Left colon (tissue), 2 donors: Measurements from ENCODE around the gene CCNY. TPM values are rescaled to one million over a fixed set of nuclear protein-coding genes. Genes with fewer than 3 reads are reported as not detected.

Experiments used
- ATAC-seq: fragments of 200-7000 bp; cut with Tn5 transposase; one replicate; pipeline ENCODE4 v1.9.1; 2020; ENCODE audit warnings: mild to moderate bottlenecking, moderate library complexity
- DNase-seq, 2 donors: peaks; one replicate each; pipeline ENCODE4 v3.0.0-alpha.2; 2020
- intact Hi-C, 2 donors: fragments of 100-400 bp; cut with DNase I in 1 of 2; cut with micrococcal nuclease in 1 of 2; formaldehyde crosslinking; loops; one replicate each; pipeline versions ENCODE4 v1.11.2 to v1.14.0; 2022; cut with DNase I, micrococcal nuclease
- total RNA-seq, 2 donors: library from RNA; stranded (reverse); fragmentation: NEBNext Ultra II Directional; extraction: Animal tissue kit (Norgen Biotek cat#: 25700); gene quantifications; one replicate each; pipeline ENCODE4 v1.2.1, GENCODE V29; 2021
- donor health status: DM: no; HTN: no; CAD: no.
- donor health status: DM: yes; HTN: yes; CAD: no.

CCNY gene
- total RNA-seq, 2 donors from 2014 or later = 51.6 to 78.0 TPM

- intact Hi-C loops = no loop called here
- DNase-seq (no peak), ATAC-seq (no peak)
Measured at GRCh38 chr10:35607475-35608327, 271.4 kb downstream of the CCNY start.

DNA sequence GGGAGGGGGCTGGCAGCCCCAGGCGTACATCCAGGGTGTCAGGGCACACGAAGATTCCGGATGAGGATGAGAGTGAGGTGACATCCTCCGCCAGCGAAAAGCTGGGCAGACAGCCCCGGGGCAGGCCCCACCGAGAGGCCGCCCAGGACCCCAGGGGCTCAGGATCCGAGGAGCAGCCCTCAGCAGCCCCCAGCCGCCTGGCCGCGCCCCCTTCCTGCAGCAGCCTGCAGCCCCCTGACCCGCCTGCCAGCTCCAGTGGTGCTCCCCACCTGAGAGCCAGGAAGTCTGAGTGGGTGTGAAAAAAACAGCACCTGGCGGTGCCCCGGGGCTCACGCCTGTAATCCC, 272.0 kb downstream of the CCNY start:
- no peak for ATAC-seq
- intact Hi-C loops = no loop called here
- DNase-seq = no peak

GRCh38 chr10:35611750-35612149, 275.4 kb downstream of the CCNY start:
- ATAC-seq = no peak
- DNase-seq = no peak
- intact Hi-C loops = no loop called here

GRCh38 chr10:35612385-35613106, 276.2 kb downstream of the CCNY start:
- intact Hi-C loops = no loop called here
- DNase-seq (no peak), ATAC-seq (no peak)

DNA sequence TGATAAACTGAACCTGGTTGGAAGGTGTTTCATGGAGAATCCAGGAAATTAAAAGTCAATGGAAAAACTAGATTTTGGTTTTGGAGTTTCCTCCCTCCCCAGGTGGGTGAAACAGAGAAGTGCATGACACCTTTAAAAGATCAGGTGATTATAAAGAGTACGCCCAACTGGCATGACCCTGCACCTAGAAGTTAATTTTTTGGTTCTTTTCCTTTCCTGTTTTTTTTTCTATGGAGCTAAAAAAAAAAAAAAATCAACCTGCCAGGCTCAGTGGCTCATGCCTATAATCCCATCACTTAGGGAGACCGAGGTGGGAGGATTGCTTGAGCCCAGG, 276.8 kb downstream of the CCNY start:
- DNase-seq (no peak), ATAC-seq (no peak)
- intact Hi-C loops = no loop called here

DNA sequence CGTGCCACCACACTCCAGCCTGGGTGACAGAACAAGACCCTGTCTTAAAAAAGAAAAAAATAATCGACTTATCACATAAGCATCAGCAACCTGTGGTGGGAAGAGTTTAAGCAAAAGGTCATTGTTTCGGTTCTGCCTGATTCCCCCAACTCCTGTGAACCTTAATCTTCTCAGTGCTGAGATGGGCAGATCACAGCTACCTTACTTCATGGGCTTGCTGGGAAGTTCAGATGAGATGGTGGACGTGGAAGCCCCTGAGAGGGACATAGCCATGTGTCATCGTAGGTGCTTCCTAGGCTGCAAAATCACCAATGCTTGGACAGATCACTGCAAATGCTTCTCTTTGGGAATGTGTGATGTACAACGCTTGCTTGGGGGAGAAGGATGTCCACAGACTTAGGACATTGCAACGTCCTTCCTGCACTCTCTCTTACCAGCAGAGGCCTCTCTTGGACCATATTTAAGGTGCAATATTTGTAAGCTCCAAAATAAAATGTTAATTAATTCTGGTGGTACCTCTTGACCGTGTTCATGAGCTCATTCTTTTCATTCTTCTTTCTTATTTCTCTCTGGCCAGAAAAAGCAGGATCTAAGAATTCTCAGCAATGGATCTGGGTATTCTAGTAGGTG, 277.4 kb downstream of the CCNY start:
- ATAC-seq (no peak), DNase-seq (no peak)

DNA sequence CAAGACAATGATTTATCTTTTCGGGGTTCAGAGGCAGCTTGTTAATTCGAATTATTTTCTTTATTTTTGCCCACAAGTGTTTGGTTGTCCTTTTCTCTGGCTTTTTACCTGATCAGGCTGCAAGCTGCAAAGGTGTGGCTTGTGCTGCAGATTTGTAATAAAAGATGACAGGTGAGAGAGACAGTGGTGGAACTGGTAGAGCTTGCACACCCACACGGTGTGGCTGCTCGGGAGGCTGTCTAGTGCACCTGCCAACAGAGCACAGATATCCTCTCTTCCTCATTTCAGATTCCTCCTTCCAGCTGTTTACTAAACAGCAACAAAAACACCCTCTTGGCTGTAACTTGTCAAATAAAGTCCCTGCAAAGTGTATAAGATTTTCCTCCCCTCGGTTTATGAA, 278.0 kb downstream of the CCNY start:
- no peak for ATAC-seq
- DNase-seq = no peak
- intact Hi-C loops = no loop called here

More for the DNA sequence above, 277.4 kb downstream of the CCNY start:
- intact Hi-C loops = no loop called here

Other genes with a start within 250 kb of the CCNY start
- 10 to 100 TPM; 22.3 to 25.0 TPM for gene CUL2, start 246.2 kb upstream of the CCNY start, total RNA-seq
- 10 to 100 TPM; 11.3 to 14.5 TPM for gene CREM, start 209.7 kb upstream of the CCNY start, total RNA-seq